WTC11 (cell line): ENCODE data around the gene SLC2A6. TPM values are rescaled to one million over a fixed set of nuclear protein-coding genes. Genes with fewer than 3 reads are reported as not detected.

Experiments
- ATAC-seq: fragments of 200-7000 bp; cut with Tn5 transposase; 2 replicates; pipeline ENCODE4 v1.10.0; 2021; ENCODE audit warnings: mild to moderate bottlenecking, moderate library complexity
- CTCF ChIA-PET: fragments of 300-600 bp; sonication (Branson Sonifier 250); formaldehyde crosslinking; loops from one replicate; lab custom pipeline; 2021; ENCODE audit warnings: antibody characterized with exemption; lab: Charles Lee
- POLR2A ChIA-PET: fragments of 350-600 bp; sonication (Branson Sonifier 250); formaldehyde crosslinking; loops from one replicate; lab custom pipeline; 2021; ENCODE audit warnings: antibody characterized with exemption; lab: Charles Lee
- DNase-seq: peaks from one replicate; pipeline ENCODE4 v3.0.0; 2021; ENCODE audit warnings: low spot score
- H3K27ac Mint-ChIP-seq: 2 replicates; pipeline ENCODE4 v1.8.0; 2021; ENCODE audit warnings: mixed read lengths
- H3K27me3 Mint-ChIP-seq: 2 replicates; pipeline ENCODE4 v1.8.0; 2021; ENCODE audit warnings: low read depth, mild to moderate bottlenecking, moderate library complexity, mixed read lengths
- H3K36me3 Mint-ChIP-seq: 2 replicates; pipeline ENCODE4 v1.8.0; 2021; ENCODE audit warnings: mixed read lengths
- H3K4me1 Mint-ChIP-seq: 2 replicates; pipeline ENCODE4 v1.8.0; 2022; ENCODE audit warnings: mixed read lengths
- H3K4me3 Mint-ChIP-seq: 2 replicates; pipeline ENCODE4 v1.8.0; 2021; ENCODE audit warnings: mild to moderate bottlenecking, moderate library complexity, mixed read lengths
- H3K9me3 Mint-ChIP-seq: 2 replicates; pipeline ENCODE4 v1.8.0; 2021; ENCODE audit warnings: mixed read lengths
- AFF4 ChIP-seq: sonication (generic); formaldehyde crosslinking; IDR thresholded peaks from 2 replicates; pipeline ENCODE4 v1.8.1; 2023; ENCODE audit warnings: mild to moderate bottlenecking, missing genetic modification reagents, borderline replicate concordance
- ATF1 ChIP-seq: sonication (generic); formaldehyde crosslinking; IDR thresholded peaks from 2 replicates; pipeline ENCODE4 v1.8.1; 2023; ENCODE audit warnings: mild to moderate bottlenecking, moderate library complexity, missing genetic modification reagents
- FOXP1 ChIP-seq: sonication (generic); formaldehyde crosslinking; IDR thresholded peaks from 2 replicates; pipeline ENCODE4 v1.8.0; 2022; ENCODE audit warnings: missing genetic modification reagents, mild to moderate bottlenecking, moderate library complexity, borderline replicate concordance
- GRHL2 ChIP-seq: fragments of 250-450 bp; sonication (Bioruptor Pico); IDR thresholded peaks from 2 replicates; pipeline ENCODE4 v1.8.0; 2022; ENCODE audit warnings: mild to moderate bottlenecking, moderate library complexity; ENCODE audit not compliant: insufficient replicate concordance, severe bottlenecking
- HMGA2 ChIP-seq: fragments of 250-450 bp; sonication (Bioruptor Pico); IDR thresholded peaks from 2 replicates; pipeline ENCODE4 v1.4.0; 2021; ENCODE audit warnings: mild to moderate bottlenecking, moderate library complexity
- NFE2L1 ChIP-seq: sonication (generic); formaldehyde crosslinking; IDR thresholded peaks from 2 replicates; pipeline ENCODE4 v1.8.1; 2023; ENCODE audit warnings: missing genetic modification reagents
- RELA ChIP-seq: sonication (generic); formaldehyde crosslinking; IDR thresholded peaks from 2 replicates; pipeline ENCODE4 v1.8.1; 2022; ENCODE audit warnings: missing genetic modification reagents, mild to moderate bottlenecking, borderline replicate concordance
- TEAD1 ChIP-seq: sonication (generic); formaldehyde crosslinking; IDR thresholded peaks from 2 replicates; pipeline ENCODE4 v1.8.0; 2022; ENCODE audit warnings: mild to moderate bottlenecking, missing genetic modification reagents
- TP53 ChIP-seq: sonication (generic); formaldehyde crosslinking; IDR thresholded peaks from 2 replicates; pipeline ENCODE4 v1.8.1; 2023; ENCODE audit warnings: mild to moderate bottlenecking, missing genetic modification reagents
- ZNF219 ChIP-seq: sonication (generic); formaldehyde crosslinking; IDR thresholded peaks from 2 replicates; pipeline ENCODE4 v1.8.0; 2023; ENCODE audit warnings: missing genetic modification reagents, mild to moderate bottlenecking, borderline replicate concordance
- total RNA-seq: library from RNA; stranded (reverse); gene quantifications from 3 replicates; pipeline ENCODE4 v1.2.3, GENCODE V29; 2021
- TF ChIP-seq, protein P1 (sequence below): sonication (generic); formaldehyde crosslinking; IDR thresholded peaks from 2 replicates; pipeline ENCODE4 v1.8.1; 2023; ENCODE audit warnings: mild to moderate bottlenecking, missing genetic modification reagents
- TF ChIP-seq, protein P2 (sequence below): sonication (generic); formaldehyde crosslinking; IDR thresholded peaks from 2 replicates; pipeline ENCODE4 v1.8.0; 2022; ENCODE audit warnings: mild to moderate bottlenecking, missing genetic modification reagents
- TF ChIP-seq, protein P3 (sequence below): sonication (generic); formaldehyde crosslinking; IDR thresholded peaks from 2 replicates; pipeline ENCODE4 v1.8.1; 2023; ENCODE audit warnings: mild to moderate bottlenecking, missing genetic modification reagents, moderate library complexity
- TF ChIP-seq, protein P4 (sequence below): sonication (generic); formaldehyde crosslinking; IDR thresholded peaks from 2 replicates; pipeline ENCODE4 v1.8.0; 2023; ENCODE audit warnings: mild to moderate bottlenecking, missing genetic modification reagents

The SLC2A6 gene
- total RNA-seq, 1 experiment from 2014 or later = 16.6 TPM

GRCh38 chr9:133513214-133514100 is 34.6 kb upstream of the SLC2A6 start:
- no peak overlapping the region for H3K27ac Mint-ChIP-seq
- H3K4me3 Mint-ChIP-seq = no peak overlapping the region
- H3K36me3 Mint-ChIP-seq = no peaks in the 10 kb centered on the region
- no peaks in the 10 kb centered on the region for H3K9me3 Mint-ChIP-seq
- peaks cover 14% of the 10 kb centered on the region for H3K4me1 Mint-ChIP-seq
- POLR2A ChIA-PET = interaction anchor here (0.7 kb wide), 1 partner anchor 361 kb away, joined by 3 read pairs; no protein-coding TSS in a partner anchor
- no peak for ATAC-seq
- H3K27me3 Mint-ChIP-seq = no peaks in the 10 kb centered on the region
- DNase-seq = no peak
- TF ChIP-seq FOXP1 = no peak
- TF ChIP-seq HMGA2 (CRISPR knock-in tag) = no peak
- TF ChIP-seq, protein P1, sequence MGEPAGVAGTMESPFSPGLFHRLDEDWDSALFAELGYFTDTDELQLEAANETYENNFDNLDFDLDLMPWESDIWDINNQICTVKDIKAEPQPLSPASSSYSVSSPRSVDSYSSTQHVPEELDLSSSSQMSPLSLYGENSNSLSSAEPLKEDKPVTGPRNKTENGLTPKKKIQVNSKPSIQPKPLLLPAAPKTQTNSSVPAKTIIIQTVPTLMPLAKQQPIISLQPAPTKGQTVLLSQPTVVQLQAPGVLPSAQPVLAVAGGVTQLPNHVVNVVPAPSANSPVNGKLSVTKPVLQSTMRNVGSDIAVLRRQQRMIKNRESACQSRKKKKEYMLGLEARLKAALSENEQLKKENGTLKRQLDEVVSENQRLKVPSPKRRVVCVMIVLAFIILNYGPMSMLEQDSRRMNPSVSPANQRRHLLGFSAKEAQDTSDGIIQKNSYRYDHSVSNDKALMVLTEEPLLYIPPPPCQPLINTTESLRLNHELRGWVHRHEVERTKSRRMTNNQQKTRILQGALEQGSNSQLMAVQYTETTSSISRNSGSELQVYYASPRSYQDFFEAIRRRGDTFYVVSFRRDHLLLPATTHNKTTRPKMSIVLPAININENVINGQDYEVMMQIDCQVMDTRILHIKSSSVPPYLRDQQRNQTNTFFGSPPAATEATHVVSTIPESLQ (CRISPR knock-in tag) = no peak
- TF ChIP-seq GRHL2 = no peak
- TF ChIP-seq, protein P2, sequence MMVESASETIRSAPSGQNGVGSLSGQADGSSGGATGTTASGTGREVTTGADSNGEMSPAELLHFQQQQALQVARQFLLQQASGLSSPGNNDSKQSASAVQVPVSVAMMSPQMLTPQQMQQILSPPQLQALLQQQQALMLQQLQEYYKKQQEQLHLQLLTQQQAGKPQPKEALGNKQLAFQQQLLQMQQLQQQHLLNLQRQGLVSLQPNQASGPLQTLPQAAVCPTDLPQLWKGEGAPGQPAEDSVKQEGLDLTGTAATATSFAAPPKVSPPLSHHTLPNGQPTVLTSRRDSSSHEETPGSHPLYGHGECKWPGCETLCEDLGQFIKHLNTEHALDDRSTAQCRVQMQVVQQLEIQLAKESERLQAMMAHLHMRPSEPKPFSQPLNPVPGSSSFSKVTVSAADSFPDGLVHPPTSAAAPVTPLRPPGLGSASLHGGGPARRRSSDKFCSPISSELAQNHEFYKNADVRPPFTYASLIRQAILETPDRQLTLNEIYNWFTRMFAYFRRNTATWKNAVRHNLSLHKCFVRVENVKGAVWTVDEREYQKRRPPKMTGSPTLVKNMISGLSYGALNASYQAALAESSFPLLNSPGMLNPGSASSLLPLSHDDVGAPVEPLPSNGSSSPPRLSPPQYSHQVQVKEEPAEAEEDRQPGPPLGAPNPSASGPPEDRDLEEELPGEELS (CRISPR knock-in tag) = no peak
- no peak for TF ChIP-seq ATF1 (CRISPR knock-in tag)
- CTCF ChIA-PET = interaction anchor here (0.6 to 1.9 kb wide), 6 partner anchors 10 to 229 kb away, joined by 3 to 8 read pairs (median 4); no protein-coding TSS in a partner anchor

GRCh38 chr9:133512253-133513213 is 33.6 kb upstream of the SLC2A6 start:
- no peak overlapping the region for H3K4me3 Mint-ChIP-seq
- no peak for DNase-seq
- ChIA-PET POLR2A (interaction anchor here (0.7 kb wide), 1 partner anchor 360 kb away, joined by 3 read pairs; no protein-coding TSS in a partner anchor), CTCF (interaction anchor here (1.1 to 1.9 kb wide), 5 partner anchors 11 to 230 kb away, joined by 3 to 8 read pairs (median 4); no protein-coding TSS in a partner anchor)
- no peak overlapping the region for H3K27ac Mint-ChIP-seq
- H3K4me1 Mint-ChIP-seq = peaks cover 14% of the 10 kb centered on the region
- no peaks in the 10 kb centered on the region for H3K9me3 Mint-ChIP-seq
- H3K27me3 Mint-ChIP-seq = no peaks in the 10 kb centered on the region
- 0 out of 2 replicates have a peak, but pooled peaks have one; percentile 31 for TF ChIP-seq FOXP1
- TF ChIP-seq, protein P3, sequence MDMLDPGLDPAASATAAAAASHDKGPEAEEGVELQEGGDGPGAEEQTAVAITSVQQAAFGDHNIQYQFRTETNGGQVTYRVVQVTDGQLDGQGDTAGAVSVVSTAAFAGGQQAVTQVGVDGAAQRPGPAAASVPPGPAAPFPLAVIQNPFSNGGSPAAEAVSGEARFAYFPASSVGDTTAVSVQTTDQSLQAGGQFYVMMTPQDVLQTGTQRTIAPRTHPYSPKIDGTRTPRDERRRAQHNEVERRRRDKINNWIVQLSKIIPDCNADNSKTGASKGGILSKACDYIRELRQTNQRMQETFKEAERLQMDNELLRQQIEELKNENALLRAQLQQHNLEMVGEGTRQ = no peak
- 0 out of 2 replicates have a peak, but pooled peaks have one; percentile 41 for TF ChIP-seq NFE2L1 (CRISPR knock-in tag)
- TF ChIP-seq TP53 (CRISPR knock-in tag) = no peak
- no peak for TF ChIP-seq RELA (CRISPR knock-in tag)
- TF ChIP-seq, protein P4, sequence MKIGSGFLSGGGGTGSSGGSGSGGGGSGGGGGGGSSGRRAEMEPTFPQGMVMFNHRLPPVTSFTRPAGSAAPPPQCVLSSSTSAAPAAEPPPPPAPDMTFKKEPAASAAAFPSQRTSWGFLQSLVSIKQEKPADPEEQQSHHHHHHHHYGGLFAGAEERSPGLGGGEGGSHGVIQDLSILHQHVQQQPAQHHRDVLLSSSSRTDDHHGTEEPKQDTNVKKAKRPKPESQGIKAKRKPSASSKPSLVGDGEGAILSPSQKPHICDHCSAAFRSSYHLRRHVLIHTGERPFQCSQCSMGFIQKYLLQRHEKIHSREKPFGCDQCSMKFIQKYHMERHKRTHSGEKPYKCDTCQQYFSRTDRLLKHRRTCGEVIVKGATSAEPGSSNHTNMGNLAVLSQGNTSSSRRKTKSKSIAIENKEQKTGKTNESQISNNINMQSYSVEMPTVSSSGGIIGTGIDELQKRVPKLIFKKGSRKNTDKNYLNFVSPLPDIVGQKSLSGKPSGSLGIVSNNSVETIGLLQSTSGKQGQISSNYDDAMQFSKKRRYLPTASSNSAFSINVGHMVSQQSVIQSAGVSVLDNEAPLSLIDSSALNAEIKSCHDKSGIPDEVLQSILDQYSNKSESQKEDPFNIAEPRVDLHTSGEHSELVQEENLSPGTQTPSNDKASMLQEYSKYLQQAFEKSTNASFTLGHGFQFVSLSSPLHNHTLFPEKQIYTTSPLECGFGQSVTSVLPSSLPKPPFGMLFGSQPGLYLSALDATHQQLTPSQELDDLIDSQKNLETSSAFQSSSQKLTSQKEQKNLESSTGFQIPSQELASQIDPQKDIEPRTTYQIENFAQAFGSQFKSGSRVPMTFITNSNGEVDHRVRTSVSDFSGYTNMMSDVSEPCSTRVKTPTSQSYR (CRISPR knock-in tag) = no peak
- TF ChIP-seq ZNF219 = no peak
- no peak for TF ChIP-seq TEAD1 (CRISPR knock-in tag)
- TF ChIP-seq AFF4 = no peak
- H3K36me3 Mint-ChIP-seq = no peaks in the 10 kb centered on the region
- ATAC-seq = no peak
